Stimulated activated CD8-positive, alpha-beta memory T cell treated with anti-CD3 and anti-CD28 coated beads, Interleukin-12 subunit alpha, Interleukin-12 subunit beta, amount 100 ng/mL, for 4 hours (primary cell): Measurements from ENCODE around the gene BST2.
"Not testable (repeated sequence)": the region's sequence is repeated elsewhere in the genome, so short reads cannot be mapped to it uniquely, and the experiment has no call there.

ENCODE experiments used
- DNase-seq: peaks from one replicate; pipeline ENCODE4 v3.0.0-alpha.2; 2020; ENCODE audit warnings: low read depth

The BST2 gene

GRCh38 chr19:17389957-17390664 lies 15.3 kb downstream of the BST2 start:
- no peak for DNase-seq

GRCh38 chr19:17389288-17389687 lies 16.1 kb downstream of the BST2 start:
- DNase-seq: no peak

- DNase-seq: no peak
Observed at GRCh38 chr19:17385878-17386611, 19.4 kb downstream of the BST2 start.

DNA sequence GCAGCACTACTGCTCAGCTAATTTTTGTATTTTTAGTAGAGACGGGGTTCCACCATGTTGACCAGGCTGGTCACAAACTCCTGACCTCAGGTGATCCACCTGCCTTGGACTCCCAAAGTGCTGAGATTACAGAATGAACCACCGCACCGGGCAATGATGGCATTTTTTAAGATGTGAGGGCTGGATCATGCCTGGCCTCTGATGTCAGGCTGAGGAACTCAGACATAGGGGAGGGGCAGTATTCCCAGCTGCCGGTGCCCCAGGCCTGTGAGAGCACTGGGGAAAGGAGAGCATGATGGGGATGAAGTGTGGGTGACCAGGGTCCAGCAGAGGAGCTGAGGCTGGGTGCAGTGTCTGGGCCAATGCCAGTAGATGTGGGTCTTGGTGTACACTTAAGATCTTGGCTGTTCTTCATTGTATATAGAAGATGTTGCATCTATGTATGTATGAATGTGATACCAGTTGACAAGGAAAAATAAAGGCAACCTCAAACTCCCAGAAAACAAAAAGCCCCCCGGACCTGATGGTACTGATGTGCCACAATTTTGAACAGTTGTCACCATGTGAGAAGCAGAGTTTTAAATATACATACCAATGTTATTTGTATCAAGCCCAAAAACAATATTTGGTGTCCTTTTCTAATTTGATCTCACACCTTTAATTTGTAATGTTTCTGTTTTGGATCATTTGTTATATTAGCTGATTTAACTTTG lies 24.8 kb downstream of the BST2 start:
- DNase-seq: no peak

DNA sequence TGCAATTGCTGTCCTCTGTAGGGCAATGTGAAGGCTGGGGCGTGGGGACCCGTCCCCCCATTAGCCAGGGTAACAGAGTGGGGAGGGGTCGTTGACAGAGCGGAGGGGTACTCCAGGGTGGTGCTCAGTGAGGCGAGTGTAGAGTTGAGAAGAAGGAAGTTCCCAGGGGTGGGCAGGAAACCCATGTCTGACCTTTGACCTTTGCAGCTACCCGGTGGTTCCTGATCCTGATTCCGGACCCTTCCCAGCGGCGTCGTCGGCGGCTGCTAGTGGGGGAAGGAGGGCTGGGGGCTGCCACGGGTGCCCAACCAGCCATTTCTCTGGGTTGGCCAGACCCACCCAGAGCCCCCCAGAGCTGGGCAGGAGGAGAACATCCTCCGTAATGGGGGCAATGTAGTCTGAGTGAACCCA lies 26.2 kb downstream of the BST2 start:
- no peak for DNase-seq

DNA sequence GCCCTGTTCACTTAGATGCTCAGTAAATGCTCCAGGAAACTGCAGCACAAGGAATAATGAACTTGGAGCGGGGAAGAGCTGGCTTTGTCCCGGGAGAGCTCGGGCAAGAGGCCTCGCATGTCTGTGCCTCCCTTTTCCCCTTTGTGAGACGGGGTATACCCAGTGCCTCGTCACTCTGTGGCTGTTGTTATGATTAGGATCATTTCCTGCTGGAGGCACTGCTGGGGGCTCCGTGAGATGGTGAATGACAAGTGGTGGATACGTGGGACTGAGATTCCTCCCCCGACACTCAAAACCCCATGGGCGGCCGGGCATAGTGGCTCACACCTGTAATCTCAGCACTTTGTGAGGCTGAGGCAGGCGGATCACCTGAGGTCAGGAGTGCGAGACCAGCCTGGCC lies 27.2 kb downstream of the BST2 start:
- DNase-seq: no peak

GRCh38 chr19:17376935-17377600 lies 28.4 kb downstream of the BST2 start, which contains the start of gene PLVAP:
PLVAP (minus strand) TSS chr19:17377342; CDS start chr19:17377288, 54 bp downstream.
- no peak for DNase-seq

- no peak for DNase-seq
Observed at GRCh38 chr19:17370026-17370587, 35.3 kb downstream of the BST2 start.

GRCh38 chr19:17365361-17365760 lies 40.1 kb downstream of the BST2 start:
- DNase-seq: no peak

DNA sequence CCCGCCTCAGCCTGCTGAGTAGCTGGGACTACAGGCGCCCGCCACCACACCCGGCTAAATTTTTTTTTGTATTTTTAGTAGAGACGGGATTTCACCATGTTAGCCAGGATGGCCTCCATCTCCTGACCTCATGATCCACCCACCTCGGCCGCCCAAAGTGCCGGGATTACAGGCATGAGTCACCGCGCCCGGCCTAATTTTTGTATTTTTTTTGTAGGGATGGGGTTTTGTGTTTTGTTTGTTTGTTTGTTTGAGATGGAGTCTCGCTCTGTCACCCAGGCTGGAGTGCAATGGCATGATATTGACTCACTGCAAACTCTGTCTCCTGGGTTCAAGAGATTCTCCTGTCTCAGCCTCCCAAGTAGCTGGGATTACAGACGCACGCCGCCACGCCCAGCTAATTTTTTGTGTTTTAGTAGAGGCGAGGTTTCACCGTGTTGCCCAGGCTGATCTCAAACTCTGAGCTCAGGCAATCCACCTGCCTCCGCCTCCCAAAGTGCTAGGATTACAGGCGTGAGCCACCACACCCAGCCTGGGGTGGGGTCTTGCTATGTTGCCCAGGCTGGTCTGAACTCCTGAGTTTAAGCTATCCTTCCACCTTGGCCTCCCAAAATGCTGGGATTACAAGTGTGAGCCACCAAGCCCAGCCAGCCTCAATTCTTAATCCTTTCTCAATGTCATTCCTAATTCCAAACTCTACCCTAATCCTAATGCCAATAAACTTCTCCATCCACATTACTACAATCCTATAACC lies 41.4 kb downstream of the BST2 start:
- not testable (repeated sequence) for DNase-seq

GRCh38 chr19:17359905-17360800 lies 45.3 kb downstream of the BST2 start:
- DNase-seq: no peak

GRCh38 chr19:17358395-17358794 lies 47.0 kb downstream of the BST2 start:
- DNase-seq: no peak

DNA sequence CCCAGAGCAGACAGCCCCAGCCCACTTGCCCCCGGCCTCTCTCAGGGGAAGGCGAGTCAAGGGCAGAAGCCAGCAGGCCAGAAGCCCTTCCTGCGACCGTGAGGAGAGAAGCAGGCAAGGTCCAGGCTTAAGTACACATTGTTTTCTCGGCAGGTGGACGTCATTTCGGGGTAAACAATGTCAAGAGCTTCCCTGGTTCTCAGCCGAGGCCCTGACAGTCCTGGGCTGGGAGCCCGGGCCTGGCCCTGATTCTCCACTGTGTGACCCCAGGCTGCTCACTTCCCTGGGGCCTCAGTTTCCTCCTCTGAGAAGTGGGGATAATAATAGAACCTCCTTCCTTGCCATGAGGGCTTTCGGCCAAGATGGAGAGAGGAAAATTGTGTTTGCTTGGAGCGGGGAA lies 47.7 kb downstream of the BST2 start:
- DNase-seq: no peak

DNA sequence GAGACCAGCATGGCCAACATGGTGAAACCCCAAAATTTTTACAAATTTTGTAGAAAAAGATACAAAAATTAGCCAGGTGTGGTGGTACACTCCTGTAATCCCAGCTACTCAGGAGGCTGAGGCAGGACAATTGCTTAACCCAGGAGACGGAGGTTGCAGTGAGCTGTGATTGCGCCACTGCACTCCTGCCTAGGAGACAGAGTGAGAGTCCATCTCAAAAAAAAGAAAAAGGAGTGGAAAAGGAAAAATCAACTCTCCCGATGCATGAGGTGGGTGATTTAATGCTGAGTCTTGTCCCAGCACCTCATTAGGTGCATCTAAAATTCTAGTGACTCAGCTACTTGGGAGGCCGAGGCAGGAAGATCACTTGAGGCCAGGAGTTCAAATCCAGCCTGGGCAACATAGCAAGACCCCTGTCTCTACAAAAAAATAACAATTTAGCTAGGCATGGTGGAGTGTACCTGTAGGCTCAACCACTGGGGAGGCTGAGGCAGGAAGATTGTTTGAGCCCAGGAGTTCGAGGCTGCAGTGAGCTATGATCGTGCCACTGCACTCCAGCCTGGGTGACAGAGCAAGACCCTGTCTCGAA lies 48.3 kb downstream of the BST2 start:
- no peak for DNase-seq

GRCh38 chr19:17353386-17353785 lies 52.0 kb downstream of the BST2 start:
- no peak for DNase-seq
